Stimulated activated CD4-positive, alpha-beta T cell treated with anti-CD3 and anti-CD28 coated beads, Interleukin-12 subunit alpha, Interleukin-12 subunit beta, amount 100 ng/mL, for 48 hours (primary cell): ENCODE results near the gene CDH4.
"Not testable (repeated sequence)": the region's sequence is repeated elsewhere in the genome, so short reads cannot be mapped to it uniquely, and the experiment has no call there.

Source experiments
- DNase-seq, 3 donors: peaks; one replicate each; pipeline ENCODE4 v3.0.0-alpha.2; 2020; ENCODE audit warnings: low read depth in 2 of 3, low spot score in 1 of 3

Gene CDH4

DNA sequence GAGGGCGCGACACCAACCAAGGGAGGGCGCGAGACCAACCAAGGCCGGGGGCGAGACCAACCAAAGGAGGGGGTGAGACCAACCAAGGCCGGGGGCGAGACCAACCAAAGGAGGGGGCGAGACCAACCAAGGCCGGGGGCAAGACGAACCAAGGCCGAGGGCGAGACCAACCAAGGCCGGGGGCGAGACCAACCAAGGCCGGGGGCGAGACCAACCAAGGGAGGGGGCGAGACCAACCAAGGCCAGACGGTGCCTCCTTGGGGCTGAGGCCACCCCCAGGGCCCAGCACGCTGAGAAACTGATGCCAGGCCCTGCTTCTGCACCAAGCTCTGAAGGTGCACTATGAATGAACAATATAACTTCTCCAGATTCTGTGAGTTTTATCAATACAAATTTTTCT lies 726.4 kb downstream of the CDH4 start:
- DNase-seq = no peak

- DNase-seq = no peak
Observed at GRCh38 chr20:61979090-61979489, 727.0 kb downstream of the CDH4 start.

DNA sequence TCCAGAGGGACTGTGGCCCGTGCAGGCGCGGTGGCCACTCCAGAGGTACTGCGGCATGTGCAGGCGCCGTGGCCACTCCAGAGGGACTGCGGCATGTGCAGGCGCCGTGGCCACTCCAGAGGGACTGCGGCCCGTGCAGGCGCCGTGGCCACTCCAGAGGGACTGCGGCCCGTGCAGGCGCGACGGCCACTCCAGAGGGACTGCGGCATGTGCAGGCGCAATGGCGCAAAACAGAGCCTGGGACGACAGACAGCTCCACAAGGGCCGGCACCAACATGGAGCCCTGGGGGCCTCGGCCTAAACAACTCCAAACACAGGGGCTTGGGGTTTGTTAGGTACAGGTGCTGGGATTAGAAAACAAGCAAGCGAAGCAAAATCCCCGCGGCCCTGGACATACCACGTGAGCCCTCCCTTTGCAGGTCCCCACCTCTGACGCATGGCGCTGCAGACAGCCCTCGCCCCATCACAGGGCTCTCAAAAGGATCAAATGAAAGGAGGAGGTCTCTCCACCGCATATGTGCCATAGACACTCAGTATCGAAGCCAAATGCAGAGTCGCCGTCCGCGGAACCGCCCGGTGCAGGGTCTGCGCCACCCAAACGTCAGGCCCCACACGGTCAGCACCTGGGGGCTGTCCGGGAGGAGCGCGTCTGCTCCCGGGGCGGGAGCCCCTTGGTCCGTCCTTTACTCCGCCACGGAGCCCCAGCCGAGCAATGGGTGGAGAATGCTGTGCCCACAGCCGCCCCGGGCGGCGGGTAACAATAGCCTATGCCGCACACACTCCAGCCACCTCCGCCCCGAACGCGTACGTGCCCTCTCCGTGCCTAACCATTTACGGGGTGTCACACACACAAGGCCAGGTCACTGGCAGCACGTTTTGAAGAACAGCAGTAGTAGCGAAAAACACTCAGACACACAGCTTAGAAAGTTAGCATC lies 727.9 kb downstream of the CDH4 start:
- no peak for DNase-seq

- DNase-seq = no peak
Observed at GRCh38 chr20:61980647-61981583, 728.9 kb downstream of the CDH4 start.

DNA sequence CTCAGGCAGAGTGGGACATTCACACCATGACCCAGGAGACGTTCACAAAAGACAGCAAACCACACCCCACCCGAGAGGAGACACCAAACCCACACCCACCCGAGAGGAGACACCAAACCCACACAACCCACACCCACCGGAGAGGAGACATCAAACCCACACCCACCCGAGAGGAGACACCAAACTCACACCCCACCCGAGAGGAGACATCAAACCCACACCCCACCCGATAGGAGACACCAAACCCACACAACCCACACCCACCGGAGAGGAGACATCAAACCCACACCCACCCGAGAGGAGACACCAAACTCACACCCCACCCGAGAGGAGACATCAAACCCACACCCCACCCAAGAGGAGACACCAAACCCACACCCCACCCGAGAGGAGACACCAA lies 729.6 kb downstream of the CDH4 start:
- not testable (repeated sequence) for DNase-seq

DNA sequence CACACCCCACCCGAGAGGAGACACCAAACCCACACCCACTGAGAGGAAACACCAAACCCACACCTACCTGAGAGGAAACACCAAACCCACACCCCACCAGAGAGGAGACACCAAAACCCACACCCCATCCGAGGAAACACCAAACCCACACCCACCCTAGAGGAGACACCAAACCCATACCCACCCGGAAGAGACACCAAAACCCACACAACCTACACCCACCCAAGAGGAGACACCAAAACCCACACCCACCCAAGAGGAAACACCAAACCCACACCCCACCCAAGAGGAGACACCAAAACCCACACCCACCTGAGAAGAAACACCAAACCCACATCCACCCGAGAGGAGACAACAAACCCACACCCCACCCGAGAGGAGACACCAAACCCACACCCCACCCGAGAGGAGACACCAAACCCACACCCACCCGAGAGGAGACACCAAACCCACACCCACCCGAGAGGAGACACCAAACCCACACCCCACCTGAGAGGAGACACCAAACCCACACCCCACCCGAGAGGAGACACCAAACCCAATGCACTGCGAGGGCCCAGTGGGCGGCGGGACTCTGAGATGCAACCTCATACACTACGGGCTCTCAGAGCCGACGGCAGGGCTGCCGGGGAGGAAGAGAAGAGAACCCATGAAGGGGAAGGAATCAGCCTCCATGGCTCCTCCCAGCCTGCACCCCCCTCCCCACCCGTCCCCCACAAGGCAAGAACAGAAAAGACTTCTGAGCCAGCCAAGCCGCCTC lies 730.3 kb downstream of the CDH4 start:
- DNase-seq = no peak

GRCh38 chr20:61982951-61983315 lies 730.9 kb downstream of the CDH4 start:
- no peak for DNase-seq

DNA sequence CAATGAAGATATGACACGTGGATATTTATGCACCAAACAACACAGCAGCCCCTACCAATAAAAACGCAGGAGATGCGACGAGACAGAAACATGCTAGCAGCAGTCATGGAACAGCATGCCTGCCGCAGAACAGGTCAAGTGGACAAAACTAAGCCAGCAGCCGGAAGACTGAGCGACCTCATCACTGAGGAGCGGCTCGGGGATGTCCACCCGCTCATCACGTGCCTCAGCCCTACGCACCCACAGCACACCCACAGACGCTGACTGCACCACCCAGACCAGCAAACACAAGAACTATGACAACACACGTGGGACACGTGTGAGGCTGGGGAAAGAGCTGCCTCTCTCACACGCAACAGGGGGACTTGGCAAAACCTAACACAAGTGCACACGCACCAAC lies 731.9 kb downstream of the CDH4 start:
- no peak for DNase-seq

GRCh38 chr20:61984431-61984830 lies 732.4 kb downstream of the CDH4 start:
- DNase-seq = not testable (repeated sequence)

DNA sequence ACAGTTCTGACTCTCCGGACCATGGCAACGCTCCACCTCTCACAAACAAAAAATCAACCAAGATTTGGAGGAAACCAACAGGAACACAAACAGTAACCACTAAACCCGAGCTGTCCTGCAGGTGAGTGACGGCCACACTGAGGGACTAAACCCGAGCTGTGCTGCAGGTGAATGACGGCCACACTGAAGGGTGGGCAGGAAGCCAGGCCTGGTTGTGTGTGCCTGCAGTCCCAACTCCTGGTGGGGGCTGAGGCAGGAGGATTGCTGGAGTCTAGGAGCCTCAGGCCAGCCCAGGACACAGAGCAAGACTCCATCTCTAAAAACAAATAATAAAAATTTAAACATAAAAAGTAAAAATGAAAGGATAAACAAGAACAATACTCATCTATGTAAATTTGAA lies 733.0 kb downstream of the CDH4 start:
- DNase-seq = no peak

DNA sequence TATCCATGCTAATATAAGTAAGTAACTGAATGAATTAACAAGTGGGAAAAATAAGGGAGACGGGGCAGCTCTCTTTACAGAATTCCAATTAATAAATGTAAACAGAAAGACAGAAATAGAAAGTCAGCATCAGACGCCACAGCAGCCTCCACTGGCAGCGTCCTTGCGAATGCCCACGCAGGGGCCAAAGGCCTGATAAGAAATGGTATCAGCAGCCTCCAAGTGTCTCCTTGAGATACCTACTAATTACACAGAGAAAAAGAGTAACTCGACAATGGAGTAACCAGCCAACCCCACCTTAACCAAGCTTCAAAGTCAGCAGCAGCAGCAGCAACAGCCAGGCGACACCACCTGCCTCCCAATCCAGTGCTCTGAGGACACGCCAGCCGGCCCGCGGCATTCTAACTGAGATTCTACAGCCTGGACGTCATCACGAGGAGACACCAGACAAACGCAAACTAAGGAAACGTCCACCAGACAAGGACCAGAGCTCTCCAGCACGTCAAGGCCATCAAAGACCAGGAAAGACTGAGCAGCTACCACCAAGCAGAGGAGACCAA lies 734.8 kb downstream of the CDH4 start:
- no peak for DNase-seq

DNA sequence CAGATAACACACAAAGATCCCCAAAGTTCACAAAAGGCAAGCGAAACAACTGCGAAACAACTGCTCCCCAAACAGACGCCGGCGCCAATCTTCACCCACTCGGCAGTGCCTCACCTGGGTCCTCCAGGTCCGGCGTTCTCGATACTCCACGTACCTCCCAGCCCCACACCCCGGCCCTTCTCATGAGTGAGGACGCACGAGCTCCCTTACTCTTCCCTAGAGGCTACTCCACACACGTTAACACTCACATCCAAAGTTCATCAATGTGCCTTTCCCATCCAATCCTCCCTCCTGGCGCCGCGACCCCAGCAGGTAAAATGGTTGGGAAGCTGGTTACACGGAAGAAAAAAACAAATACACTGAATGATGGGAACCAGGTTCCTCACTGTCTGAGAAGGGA lies 736.6 kb downstream of the CDH4 start:
- no peak for DNase-seq

- no peak for DNase-seq
Observed at GRCh38 chr20:61989741-61990140, 737.7 kb downstream of the CDH4 start.
